Stimulated activated naive CD8-positive, alpha-beta T cell treated with anti-CD3 and anti-CD28 coated beads, Interleukin-15, amount 100 ng/mL, for 72 hours (primary cell): ENCODE results near the gene DELE1.

Experiments used
- ATAC-seq: fragments of 150-1000 bp; cut with Tn5 transposase; 2 replicates; pipeline ENCODE4 v1.10.0; 2021; ENCODE audit warnings: mild to moderate bottlenecking, moderate library complexity
- DNase-seq, 2 donors: peaks; one replicate each; pipeline ENCODE4 v3.0.0; 2021 to 2022
- H3K27ac Mint-ChIP-seq, 2 donors: one replicate each; pipeline ENCODE4 v1.8.0; 2022; ENCODE audit warnings: mild to moderate bottlenecking in 2 of 2, mixed read lengths in 2 of 2, moderate library complexity in 2 of 2
- H3K27me3 Mint-ChIP-seq: one replicate; pipeline ENCODE4 v1.8.0; 2022; ENCODE audit warnings: mixed read lengths
- H3K4me1 Mint-ChIP-seq: one replicate; pipeline ENCODE4 v1.8.0; 2022; ENCODE audit warnings: mild to moderate bottlenecking, mixed read lengths
- H3K4me3 Mint-ChIP-seq, 2 donors: one replicate each; pipeline ENCODE4 v1.8.0; 2022; ENCODE audit warnings: mild to moderate bottlenecking in 2 of 2, mixed read lengths in 2 of 2, moderate library complexity in 1 of 2
- H3K9me3 Mint-ChIP-seq, 2 donors: one replicate each; pipeline ENCODE4 v1.8.0; 2022; ENCODE audit warnings: mixed read lengths in 2 of 2

Gene DELE1

GRCh38 chr5:141931694-141932093 lies 8.0 kb downstream of the DELE1 start:
- H3K4me3 Mint-ChIP-seq: no peak overlapping the region
- ATAC-seq (no peak), DNase-seq (no peak)
- no peaks in the 10 kb centered on the region for H3K9me3 Mint-ChIP-seq
- H3K27me3 Mint-ChIP-seq: no peaks in the 10 kb centered on the region
- peaks cover 5% of the 10 kb centered on the region for H3K4me1 Mint-ChIP-seq
- no peak overlapping the region for H3K27ac Mint-ChIP-seq

GRCh38 chr5:141933151-141933550 lies 9.5 kb downstream of the DELE1 start:
- no peak overlapping the region for H3K27ac Mint-ChIP-seq
- H3K27me3 Mint-ChIP-seq: no peaks in the 10 kb centered on the region

GRCh38 chr5:141934099-141934844 lies 10.6 kb downstream of the DELE1 start:
- H3K4me1 Mint-ChIP-seq: no peaks in the 10 kb centered on the region
- no peak for ATAC-seq

More at GRCh38 chr5:141933151-141933550, 9.5 kb downstream of the DELE1 start:
- H3K4me3 Mint-ChIP-seq: no peak overlapping the region
- no peaks in the 10 kb centered on the region for H3K4me1 Mint-ChIP-seq
- ATAC-seq (no peak), DNase-seq (no peak)
- H3K9me3 Mint-ChIP-seq: no peaks in the 10 kb centered on the region

GRCh38 chr5:141935538-141935937 lies 11.9 kb downstream of the DELE1 start:
- Mint-ChIP-seq H3K4me1 (peaks cover 3% of the 10 kb centered on the region), H3K27ac (peak overlapping the region in 1 of 2 donors; percentile 86), H3K4me3 (no peak overlapping the region), H3K27me3 (no peaks in the 10 kb centered on the region), H3K9me3 (no peaks in the 10 kb centered on the region)
- ATAC-seq: no peak
- DNase-seq: no peak

More at GRCh38 chr5:141934099-141934844, 10.6 kb downstream of the DELE1 start:
- no peak overlapping the region for H3K27ac Mint-ChIP-seq
- no peak for DNase-seq
- H3K4me3 Mint-ChIP-seq: no peak overlapping the region
- no peaks in the 10 kb centered on the region for H3K9me3 Mint-ChIP-seq
- H3K27me3 Mint-ChIP-seq: no peaks in the 10 kb centered on the region

- peaks cover 11% of the 10 kb centered on the region for H3K4me1 Mint-ChIP-seq
- no peak overlapping the region for H3K4me3 Mint-ChIP-seq
- ATAC-seq: peak; percentile 34
Observed at GRCh38 chr5:141940695-141941271, 17.1 kb downstream of the DELE1 start.

GRCh38 chr5:141941307-141941706 lies 17.6 kb downstream of the DELE1 start:
- Mint-ChIP-seq H3K4me3 (no peak overlapping the region), H3K27me3 (no peaks in the 10 kb centered on the region), H3K4me1 (peaks cover 11% of the 10 kb centered on the region), H3K27ac (peak overlapping the region in 1 of 2 donors; percentile 81), H3K9me3 (no peaks in the 10 kb centered on the region)
- ATAC-seq (no peak), DNase-seq (no peak)

More at GRCh38 chr5:141940695-141941271, 17.1 kb downstream of the DELE1 start:
- DNase-seq: no peak
- Mint-ChIP-seq H3K9me3 (no peaks in the 10 kb centered on the region), H3K27me3 (no peaks in the 10 kb centered on the region), H3K27ac (no peak overlapping the region)

GRCh38 chr5:141941779-141942178 lies 18.1 kb downstream of the DELE1 start:
- Mint-ChIP-seq H3K27me3 (no peaks in the 10 kb centered on the region), H3K27ac (no peak overlapping the region), H3K4me3 (no peak overlapping the region), H3K4me1 (peaks cover 11% of the 10 kb centered on the region), H3K9me3 (no peaks in the 10 kb centered on the region)
- DNase-seq (no peak), ATAC-seq (no peak)

GRCh38 chr5:141942185-141942857 lies 18.6 kb downstream of the DELE1 start:
- DNase-seq (no peak), ATAC-seq (no peak)
- Mint-ChIP-seq H3K27ac (peak overlapping the region in 1 of 2 donors; percentile 22), H3K4me3 (no peak overlapping the region), H3K9me3 (no peaks in the 10 kb centered on the region), H3K4me1 (peaks cover 11% of the 10 kb centered on the region), H3K27me3 (no peaks in the 10 kb centered on the region)

GRCh38 chr5:141944076-141944475 lies 20.4 kb downstream of the DELE1 start:
- Mint-ChIP-seq H3K27ac (no peak overlapping the region), H3K4me3 (no peak overlapping the region), H3K9me3 (no peaks in the 10 kb centered on the region), H3K4me1 (peaks cover 11% of the 10 kb centered on the region), H3K27me3 (no peaks in the 10 kb centered on the region)
- DNase-seq: no peak
- no peak for ATAC-seq

GRCh38 chr5:141945511-141946051 lies 21.9 kb downstream of the DELE1 start:
- H3K27me3 Mint-ChIP-seq: no peaks in the 10 kb centered on the region
- H3K27ac Mint-ChIP-seq: peak overlapping the region in 1 of 2 donors; percentile 42
- H3K4me1 Mint-ChIP-seq: peaks cover 8% of the 10 kb centered on the region
- no peak for ATAC-seq
- H3K9me3 Mint-ChIP-seq: no peaks in the 10 kb centered on the region
- DNase-seq: no peak
- H3K4me3 Mint-ChIP-seq: no peak overlapping the region

- Mint-ChIP-seq H3K4me3 (no peak overlapping the region), H3K27me3 (no peaks in the 10 kb centered on the region), H3K9me3 (no peaks in the 10 kb centered on the region), H3K27ac (peak overlapping the region in 1 of 2 donors; percentile 27), H3K4me1 (peaks cover 13% of the 10 kb centered on the region)
- ATAC-seq: no peak
- DNase-seq: no peak
Observed at GRCh38 chr5:141947316-141947715, 23.6 kb downstream of the DELE1 start.

- H3K4me3 Mint-ChIP-seq: no peak overlapping the region
- peaks cover 17% of the 10 kb centered on the region for H3K4me1 Mint-ChIP-seq
- ATAC-seq (no peak), DNase-seq (no peak)
- no peaks in the 10 kb centered on the region for H3K27me3 Mint-ChIP-seq
- H3K27ac Mint-ChIP-seq: no peak overlapping the region
- H3K9me3 Mint-ChIP-seq: no peaks in the 10 kb centered on the region
Observed at GRCh38 chr5:141948812-141949211, 25.1 kb downstream of the DELE1 start.

GRCh38 chr5:141949511-141949910 lies 25.8 kb downstream of the DELE1 start:
- ATAC-seq (no peak), DNase-seq (no peak)
- Mint-ChIP-seq H3K4me3 (no peak overlapping the region), H3K9me3 (no peaks in the 10 kb centered on the region), H3K27me3 (no peaks in the 10 kb centered on the region), H3K27ac (no peak overlapping the region), H3K4me1 (peaks cover 17% of the 10 kb centered on the region)

GRCh38 chr5:141950207-141951005 lies 26.7 kb downstream of the DELE1 start:
- peak overlapping the region in 1 of 2 donors; percentile 58 for H3K27ac Mint-ChIP-seq

GRCh38 chr5:141951332-141951781 lies 27.7 kb downstream of the DELE1 start:
- Mint-ChIP-seq H3K27me3 (no peaks in the 10 kb centered on the region), H3K4me1 (peaks cover 17% of the 10 kb centered on the region), H3K9me3 (no peaks in the 10 kb centered on the region), H3K27ac (peak overlapping the region; percentile 23 to 83), H3K4me3 (peak overlapping the region in 1 of 2 donors; percentile 6)
- peak; percentile 43 to 47 for DNase-seq
- peak; percentile 83 for ATAC-seq

More at GRCh38 chr5:141950207-141951005, 26.7 kb downstream of the DELE1 start:
- no peaks in the 10 kb centered on the region for H3K9me3 Mint-ChIP-seq
- H3K4me1 Mint-ChIP-seq: peaks cover 17% of the 10 kb centered on the region
- ATAC-seq (peak; percentile 26), DNase-seq (no peak)
- H3K27me3 Mint-ChIP-seq: no peaks in the 10 kb centered on the region
- H3K4me3 Mint-ChIP-seq: no peak overlapping the region
